Calu3 (cell line): ENCODE measurements around the gene TVP23A. TPM values are rescaled to one million over a fixed set of nuclear protein-coding genes. Genes with fewer than 3 reads are reported as not detected.
"Not testable (repeated sequence)": the region's sequence is repeated elsewhere in the genome, so short reads cannot be mapped to it uniquely, and the experiment has no call there.

Experiments used
- BruUV-seq: library from RNA; stranded (reverse); fragments of 400-500 nt; replicated peaks from 2 replicates; lab custom pipeline; 2021; lab: Mats Ljungman, UMichigan
- CTCF ChIA-PET: fragments of 300-600 bp; sonication (Branson Sonifier 250); formaldehyde crosslinking; loops from one replicate; lab custom pipeline; 2022; ENCODE audit warnings: antibody characterized with exemption; lab: Charles Lee
- DNase-seq: peaks from one replicate; pipeline ENCODE4 v3.0.0; 2022
- H3K27ac Mint-ChIP-seq: one replicate; pipeline ENCODE4 v1.8.0; 2022; ENCODE audit warnings: mixed read lengths; ENCODE audit not compliant: unreplicated experiment
- H3K27me3 Mint-ChIP-seq: one replicate; pipeline ENCODE4 v1.8.0; 2022; ENCODE audit warnings: mixed read lengths; ENCODE audit not compliant: unreplicated experiment
- H3K36me3 Mint-ChIP-seq: one replicate; pipeline ENCODE4 v1.8.0; 2022; ENCODE audit warnings: mild to moderate bottlenecking, moderate library complexity, mixed read lengths; ENCODE audit not compliant: insufficient read depth, unreplicated experiment
- H3K4me1 Mint-ChIP-seq: one replicate; pipeline ENCODE4 v1.8.0; 2022; ENCODE audit warnings: mild to moderate bottlenecking, low read depth, mixed read lengths; ENCODE audit not compliant: unreplicated experiment
- H3K4me3 Mint-ChIP-seq: one replicate; pipeline ENCODE4 v1.8.0; 2022; ENCODE audit warnings: mild to moderate bottlenecking, low read depth, moderate library complexity, mixed read lengths; ENCODE audit not compliant: unreplicated experiment
- H3K9me3 Mint-ChIP-seq: one replicate; pipeline ENCODE4 v1.8.0; 2022; ENCODE audit warnings: low read depth, mixed read lengths; ENCODE audit not compliant: unreplicated experiment
- intact Hi-C: fragments of 100-400 bp; cut with micrococcal nuclease; formaldehyde crosslinking; loops from one replicate; pipeline ENCODE4 v1.10.0; 2022; ENCODE audit not compliant: unreplicated experiment
- total RNA-seq: library from RNA; stranded (reverse); gene quantifications from 2 replicates; pipeline ENCODE4 v1.2.3, GENCODE V29; 2022
- TF ChIP-seq, protein P1 (sequence below): fragments of 200-600 bp; IDR thresholded peaks from one replicate; pipeline ENCODE4 v1.8.0; 2022; ENCODE audit warnings: antibody characterized with exemption; ENCODE audit not compliant: unreplicated experiment

TVP23A gene
- total RNA-seq, 1 experiment from 2014 or later, result 0.21 TPM

DNA sequence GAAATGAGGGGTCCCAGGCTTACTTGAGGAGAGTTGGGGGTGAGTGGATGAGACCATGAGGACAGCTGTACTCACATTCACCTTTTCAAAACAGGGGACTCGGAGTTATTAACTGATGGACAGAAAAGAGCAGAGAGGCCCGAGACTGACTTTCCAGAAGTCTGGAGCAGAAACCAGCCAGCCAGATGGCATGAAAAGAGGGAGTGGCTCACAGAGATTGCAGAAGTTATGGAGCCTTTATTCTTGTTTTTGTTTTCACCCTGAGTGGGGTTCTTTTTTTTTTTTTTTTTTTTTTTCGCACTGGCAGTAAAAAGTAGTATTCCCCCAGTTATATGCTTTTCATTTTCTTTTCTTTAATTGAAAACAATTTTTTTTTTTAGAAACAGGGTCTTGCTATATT is 18.9 kb downstream of the TVP23A start:
- Mint-ChIP-seq H3K36me3 (no peaks in the 10 kb centered on the region), H3K27ac (no peak overlapping the region), H3K27me3 (no peaks in the 10 kb centered on the region), H3K9me3 (no peaks in the 10 kb centered on the region), H3K4me1 (no peaks in the 10 kb centered on the region), H3K4me3 (no peak overlapping the region)
- CTCF ChIA-PET, result no interaction called here
- DNase-seq, result no peak
- intact Hi-C loops, result no loop called here
- TF ChIP-seq, protein P1, sequence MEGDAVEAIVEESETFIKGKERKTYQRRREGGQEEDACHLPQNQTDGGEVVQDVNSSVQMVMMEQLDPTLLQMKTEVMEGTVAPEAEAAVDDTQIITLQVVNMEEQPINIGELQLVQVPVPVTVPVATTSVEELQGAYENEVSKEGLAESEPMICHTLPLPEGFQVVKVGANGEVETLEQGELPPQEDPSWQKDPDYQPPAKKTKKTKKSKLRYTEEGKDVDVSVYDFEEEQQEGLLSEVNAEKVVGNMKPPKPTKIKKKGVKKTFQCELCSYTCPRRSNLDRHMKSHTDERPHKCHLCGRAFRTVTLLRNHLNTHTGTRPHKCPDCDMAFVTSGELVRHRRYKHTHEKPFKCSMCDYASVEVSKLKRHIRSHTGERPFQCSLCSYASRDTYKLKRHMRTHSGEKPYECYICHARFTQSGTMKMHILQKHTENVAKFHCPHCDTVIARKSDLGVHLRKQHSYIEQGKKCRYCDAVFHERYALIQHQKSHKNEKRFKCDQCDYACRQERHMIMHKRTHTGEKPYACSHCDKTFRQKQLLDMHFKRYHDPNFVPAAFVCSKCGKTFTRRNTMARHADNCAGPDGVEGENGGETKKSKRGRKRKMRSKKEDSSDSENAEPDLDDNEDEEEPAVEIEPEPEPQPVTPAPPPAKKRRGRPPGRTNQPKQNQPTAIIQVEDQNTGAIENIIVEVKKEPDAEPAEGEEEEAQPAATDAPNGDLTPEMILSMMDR, result no peak
- no TSS peak for BruUV-seq

GRCh38 chr16:10791048-10791447 is 27.5 kb downstream of the TVP23A start:
- TF ChIP-seq, protein P1, result no peak
- no TSS peak for BruUV-seq

DNA sequence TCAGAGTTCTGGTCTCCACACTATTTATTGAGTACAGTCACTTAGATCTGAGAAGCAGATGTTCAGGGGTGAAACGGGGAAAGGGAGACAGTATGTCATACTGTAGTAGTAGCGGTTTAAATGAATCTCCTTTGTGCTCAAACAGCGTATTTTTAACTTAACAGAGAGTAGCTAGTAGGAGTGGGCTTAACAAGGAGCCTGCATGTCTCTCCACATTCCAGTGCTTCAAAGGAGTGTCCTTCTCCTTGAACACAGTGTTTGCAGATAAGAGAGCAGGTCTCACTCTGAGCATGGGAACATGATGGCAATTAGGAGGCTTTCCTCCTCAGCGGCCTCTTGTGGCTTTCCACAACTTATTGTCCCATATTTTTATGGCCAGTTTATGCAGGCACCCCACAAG is 30.0 kb downstream of the TVP23A start:
- H3K4me1 Mint-ChIP-seq, DNase-seq, H3K36me3 Mint-ChIP-seq, BruUV-seq, H3K4me3 Mint-ChIP-seq, CTCF ChIA-PET, intact Hi-C loops, H3K27ac Mint-ChIP-seq, H3K9me3 Mint-ChIP-seq: not testable (repeated sequence)
- H3K27me3 Mint-ChIP-seq, result peaks cover 15% of the 10 kb centered on the region

More at GRCh38 chr16:10791048-10791447, 27.5 kb downstream of the TVP23A start:
- no peak for DNase-seq
- Mint-ChIP-seq H3K27ac (no peak overlapping the region), H3K36me3 (no peaks in the 10 kb centered on the region), H3K9me3 (peaks cover 3% of the 10 kb centered on the region), H3K4me1 (no peaks in the 10 kb centered on the region), H3K27me3 (peaks cover 15% of the 10 kb centered on the region), H3K4me3 (no peak overlapping the region)
- intact Hi-C loops, result no loop called here
- CTCF ChIA-PET, result no interaction called here

DNA sequence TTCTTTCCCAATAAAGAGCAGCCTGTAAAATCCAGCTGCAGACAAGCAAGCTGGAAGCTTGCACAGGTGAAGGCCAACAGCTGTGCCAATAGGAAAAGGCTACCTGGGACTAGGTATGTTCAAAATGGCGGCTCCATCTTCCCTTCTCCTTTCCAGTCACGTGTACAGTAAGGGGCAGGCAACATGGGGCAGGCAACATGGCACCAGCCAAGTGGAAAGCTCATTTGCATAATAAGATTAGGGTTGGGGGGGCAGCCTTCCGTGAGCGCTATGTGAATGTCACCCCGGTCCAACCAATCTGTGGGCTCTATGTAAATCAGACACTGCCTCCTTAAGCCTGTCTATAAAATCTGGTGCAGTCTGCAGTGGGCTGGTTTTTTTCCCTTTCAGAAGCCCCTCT is 31.3 kb downstream of the TVP23A start:
- no peak for DNase-seq
- peaks cover 3% of the 10 kb centered on the region for H3K9me3 Mint-ChIP-seq
- no TSS peak for BruUV-seq
- intact Hi-C loops, result no loop called here
- no peaks in the 10 kb centered on the region for H3K36me3 Mint-ChIP-seq
- no peak overlapping the region for H3K27ac Mint-ChIP-seq
- no peak overlapping the region for H3K4me3 Mint-ChIP-seq
- CTCF ChIA-PET, result interaction anchor here (0.6 kb wide), 1 partner anchor 23 kb away, joined by 4 read pairs; no protein-coding TSS in a partner anchor
- TF ChIP-seq, protein P1, result no peak
- peaks cover 15% of the 10 kb centered on the region for H3K27me3 Mint-ChIP-seq
- H3K4me1 Mint-ChIP-seq, result peaks cover 7% of the 10 kb centered on the region

DNA sequence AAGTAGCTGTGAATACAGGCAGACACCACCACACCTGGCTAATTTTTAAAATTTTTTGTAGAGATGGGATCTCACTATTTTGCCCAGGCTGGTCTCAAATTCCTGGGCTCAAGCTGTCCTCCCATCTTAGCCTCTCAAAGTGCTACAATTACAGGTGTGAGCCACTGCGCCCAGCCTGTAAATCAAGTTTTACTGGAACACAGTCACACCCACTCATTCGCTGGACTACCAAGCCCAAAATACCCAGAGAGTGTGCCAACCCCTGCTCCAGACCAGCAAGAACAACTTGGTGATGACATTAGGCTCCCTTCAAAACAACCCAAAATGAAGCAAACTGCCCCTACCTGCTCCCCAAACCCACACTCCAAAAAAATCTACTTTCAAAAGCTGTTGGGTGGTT is 36.0 kb downstream of the TVP23A start:
- no peaks in the 10 kb centered on the region for H3K9me3 Mint-ChIP-seq
- H3K4me3 Mint-ChIP-seq, result no peak overlapping the region
- H3K27me3 Mint-ChIP-seq, result peaks cover 6% of the 10 kb centered on the region
- intact Hi-C loops, result no loop called here
- TF ChIP-seq, protein P1, result no peak
- BruUV-seq, result no TSS peak
- H3K4me1 Mint-ChIP-seq, result peaks cover 12% of the 10 kb centered on the region
- no peaks in the 10 kb centered on the region for H3K36me3 Mint-ChIP-seq
- DNase-seq, result peak; percentile 27
- CTCF ChIA-PET, result no interaction called here
- H3K27ac Mint-ChIP-seq, result no peak overlapping the region
